ENCODE data around the gene PAPPA.

GRCh38 chr9:116179568-116179967, 26.0 kb downstream of the PAPPA start:
- TF ChIP-seq EZH2phosphoT487 (IDR thresholded peaks at IDR 0.05; ENCODE audit: low read depth) = no peak
- TF ChIP-seq, protein P1, sequence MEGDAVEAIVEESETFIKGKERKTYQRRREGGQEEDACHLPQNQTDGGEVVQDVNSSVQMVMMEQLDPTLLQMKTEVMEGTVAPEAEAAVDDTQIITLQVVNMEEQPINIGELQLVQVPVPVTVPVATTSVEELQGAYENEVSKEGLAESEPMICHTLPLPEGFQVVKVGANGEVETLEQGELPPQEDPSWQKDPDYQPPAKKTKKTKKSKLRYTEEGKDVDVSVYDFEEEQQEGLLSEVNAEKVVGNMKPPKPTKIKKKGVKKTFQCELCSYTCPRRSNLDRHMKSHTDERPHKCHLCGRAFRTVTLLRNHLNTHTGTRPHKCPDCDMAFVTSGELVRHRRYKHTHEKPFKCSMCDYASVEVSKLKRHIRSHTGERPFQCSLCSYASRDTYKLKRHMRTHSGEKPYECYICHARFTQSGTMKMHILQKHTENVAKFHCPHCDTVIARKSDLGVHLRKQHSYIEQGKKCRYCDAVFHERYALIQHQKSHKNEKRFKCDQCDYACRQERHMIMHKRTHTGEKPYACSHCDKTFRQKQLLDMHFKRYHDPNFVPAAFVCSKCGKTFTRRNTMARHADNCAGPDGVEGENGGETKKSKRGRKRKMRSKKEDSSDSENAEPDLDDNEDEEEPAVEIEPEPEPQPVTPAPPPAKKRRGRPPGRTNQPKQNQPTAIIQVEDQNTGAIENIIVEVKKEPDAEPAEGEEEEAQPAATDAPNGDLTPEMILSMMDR (IDR thresholded peaks at IDR 0.05; ENCODE audit: low read depth, low read length) = no peak
